MV-4-11 (cell line): ENCODE measurements around the gene MGAT2.
"Not testable (repeated sequence)": the region's sequence is repeated elsewhere in the genome, so short reads cannot be mapped to it uniquely, and the experiment has no call there.

Experiments used
- DNase-seq: peaks from one replicate; lab custom pipeline; 2025; lab: John Stamatoyannopoulos, UW

Gene MGAT2

GRCh38 chr14:49612671-49613070 lies 7.9 kb upstream of the MGAT2 start:
- no peak for DNase-seq

- no peak for DNase-seq
These were observed 6.4 kb upstream of the MGAT2 start for GRCh38 chr14:49614196-49614595.

- DNase-seq = no peak
These were observed 4.8 kb upstream of the MGAT2 start for GRCh38 chr14:49615776-49616175.

GRCh38 chr14:49617852-49618519 lies 2.6 kb upstream of the MGAT2 start:
- peak; percentile 36 for DNase-seq

GRCh38 chr14:49619273-49619672 lies 1.3 kb upstream of the MGAT2 start:
- DNase-seq = not testable (repeated sequence)

GRCh38 chr14:49619730-49620129 lies 869 bp upstream of the MGAT2 start:
- DNase-seq = no peak

- peak; percentile 74 for DNase-seq
These were observed 699 bp downstream of the MGAT2 start for GRCh38 chr14:49621114-49621881.

- no peak for DNase-seq
These were observed 1.5 kb downstream of the MGAT2 start for GRCh38 chr14:49622022-49622607.

GRCh38 chr14:49623387-49623786 lies 2.8 kb downstream of the MGAT2 start:
- no peak for DNase-seq

GRCh38 chr14:49623941-49624839 lies 3.6 kb downstream of the MGAT2 start:
- no peak for DNase-seq

DNA sequence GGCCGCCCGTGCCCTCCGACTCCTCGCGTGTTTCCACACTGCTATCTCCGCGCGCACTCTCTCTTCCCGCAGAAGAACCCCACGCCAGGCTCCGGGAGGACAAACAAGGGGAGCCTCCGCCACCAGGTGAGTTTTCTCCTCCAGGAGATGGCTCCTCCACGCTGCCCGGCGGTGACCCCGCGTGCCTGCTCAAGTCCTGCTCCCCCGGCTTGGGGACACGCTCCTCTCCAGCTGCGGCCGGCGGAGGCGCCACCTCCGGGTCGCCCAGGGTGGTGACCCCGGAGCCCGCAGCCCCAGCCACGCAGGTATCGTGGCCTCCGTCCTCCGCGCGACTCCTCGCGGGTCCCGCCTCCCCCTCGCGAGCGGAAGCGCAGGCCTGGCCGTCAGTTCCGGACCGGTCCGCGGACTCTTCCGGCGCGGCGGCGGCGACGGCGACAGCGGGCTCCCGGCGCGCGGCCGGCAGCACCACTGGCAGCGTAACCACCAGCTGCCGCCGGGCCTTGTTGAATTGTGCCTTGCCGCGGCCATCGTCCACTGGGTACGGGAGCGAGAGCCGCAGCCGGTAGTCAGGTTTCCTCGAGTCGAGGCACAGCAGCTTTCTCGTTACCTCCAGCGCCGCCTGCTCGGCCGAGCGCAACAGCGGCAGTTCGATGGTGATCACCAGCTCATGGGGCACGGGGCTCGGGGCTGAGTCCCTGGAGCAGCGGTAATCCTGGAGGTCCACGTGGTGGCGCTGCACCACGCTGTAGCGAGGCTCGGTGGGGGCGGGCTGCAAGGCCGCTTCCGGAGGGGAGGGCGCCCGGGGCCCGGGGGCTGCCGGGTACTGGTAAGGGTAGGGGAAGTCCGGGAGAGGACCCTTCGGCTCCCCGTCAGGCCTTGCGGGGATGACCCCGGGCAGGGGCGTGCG lies 13.3 kb downstream of the MGAT2 start:
- DNase-seq = peak; percentile 88

DNA sequence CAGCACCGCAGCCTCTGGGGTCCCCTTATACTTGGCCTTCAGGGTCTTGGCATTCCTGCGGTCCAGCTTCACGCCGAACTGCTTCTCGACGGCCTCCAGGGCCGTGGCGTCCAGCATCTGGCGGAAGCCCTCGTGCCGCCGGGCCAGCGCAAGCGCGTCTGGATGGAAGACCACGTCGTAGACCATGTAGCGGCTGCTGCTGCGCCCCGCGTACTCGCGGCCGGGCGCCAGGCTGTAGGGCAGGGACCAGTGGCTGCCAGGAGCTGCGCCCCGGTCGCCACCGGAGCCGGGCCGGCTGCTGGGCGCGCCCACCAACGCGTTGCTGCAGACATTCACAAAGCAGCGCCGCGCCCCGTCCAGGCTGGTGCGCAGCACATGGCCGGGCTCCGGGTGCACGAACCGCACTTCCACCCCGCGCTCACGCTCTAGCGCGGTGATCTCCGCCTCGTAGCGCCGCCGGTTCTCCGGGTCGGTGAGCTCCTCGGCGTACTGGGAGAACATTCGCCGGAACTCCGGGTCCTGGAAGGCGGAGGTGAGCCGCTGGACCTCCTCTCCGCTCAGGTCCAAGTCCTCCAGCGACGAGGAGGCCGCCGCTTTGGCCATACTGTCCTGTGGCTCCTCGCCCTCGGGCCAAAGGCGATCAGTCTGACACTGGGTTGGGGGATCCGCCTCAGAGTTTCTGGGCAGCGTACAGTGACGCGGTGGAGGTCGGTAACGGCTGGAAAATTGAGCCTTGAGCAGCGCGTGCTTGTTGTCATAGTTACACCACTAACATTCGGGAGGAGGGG lies 14.1 kb downstream of the MGAT2 start, which contains the start of gene DNAAF2:
TSS of gene DNAAF2 (minus strand) at position 698 of the 788 bp plus-strand sequence. CDS start at position 603, 95 bp downstream.
- DNase-seq = peak; percentile 46

DNA sequence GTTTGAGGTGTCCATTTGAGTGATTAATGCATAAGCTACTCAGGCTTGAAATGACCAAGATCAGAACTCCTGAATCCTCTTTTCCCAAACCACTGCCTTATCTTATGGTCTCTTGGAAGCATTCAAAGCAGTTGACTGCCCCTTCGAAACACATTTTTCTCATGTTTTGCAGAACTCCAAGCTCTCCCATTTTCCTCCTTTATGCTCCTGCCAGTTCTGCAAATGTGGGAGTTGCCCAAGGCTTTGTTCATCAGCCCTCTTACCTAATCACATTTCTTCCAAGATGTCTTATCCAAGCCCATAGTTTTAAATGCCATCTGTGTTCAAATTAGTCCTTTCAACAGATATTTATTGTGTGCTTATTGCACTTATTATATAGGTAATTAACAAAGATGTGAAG lies 16.3 kb downstream of the MGAT2 start:
- DNase-seq = no peak

DNA sequence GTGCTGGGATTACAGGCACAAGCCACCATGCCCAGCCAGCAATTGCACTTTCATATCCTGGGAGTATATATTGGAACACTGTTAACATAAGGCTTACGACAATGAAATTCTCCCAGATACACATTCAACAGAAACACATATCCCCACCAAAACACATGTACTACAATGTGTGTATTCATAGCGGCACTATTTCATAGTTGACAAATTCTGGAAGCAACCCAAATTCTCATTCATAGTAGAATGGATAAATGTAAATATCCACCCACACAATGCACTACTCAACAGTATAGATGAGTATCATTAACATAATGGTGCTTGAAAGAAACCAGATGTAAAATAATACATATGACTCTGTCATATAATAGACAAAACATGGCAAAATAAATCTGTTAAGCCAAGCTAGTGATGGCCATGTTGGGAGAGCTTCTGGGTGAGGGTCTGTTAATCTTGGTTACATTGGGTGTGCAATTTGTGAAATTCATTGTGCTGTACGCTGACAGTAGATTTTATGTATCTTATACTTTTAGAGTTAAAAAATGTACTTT lies 17.0 kb downstream of the MGAT2 start:
- no peak for DNase-seq

- no peak for DNase-seq
These were observed 20.2 kb downstream of the MGAT2 start for GRCh38 chr14:49640540-49641417.

GRCh38 chr14:49641697-49642129 lies 21.1 kb downstream of the MGAT2 start:
- DNase-seq = no peak

- no peak for DNase-seq
These were observed 21.6 kb downstream of the MGAT2 start for GRCh38 chr14:49642163-49642562.

GRCh38 chr14:49653508-49653907 lies 32.9 kb downstream of the MGAT2 start:
- DNase-seq = no peak

GRCh38 chr14:49654511-49654910 lies 33.9 kb downstream of the MGAT2 start:
- no peak for DNase-seq
